ENCODE results near the gene PLCB4.

PLCB4 gene

GRCh38 chr20:9353180-9353915 is 284.5 kb downstream of the PLCB4 start:
- TF ChIP-seq CTCF (IDR thresholded peaks at IDR 0.05; ENCODE audit: control insufficient read depth, extremely low read depth, insufficient read depth), result no peak
- H3K4me3 ChIP-seq (ENCODE audit: low read depth, low read length), result no peak overlapping the region
- DNase-seq (ENCODE audit: low read depth), result no peak

- DNase-seq (ENCODE audit: low read depth), result no peak
- TF ChIP-seq CTCF (IDR thresholded peaks at IDR 0.05; ENCODE audit: control insufficient read depth, extremely low read depth, insufficient read depth), result no peak
- H3K4me3 ChIP-seq (ENCODE audit: low read depth, low read length), result no peak overlapping the region
Observed at GRCh38 chr20:9353916-9354276, 285.0 kb downstream of the PLCB4 start.

- no peak for DNase-seq (ENCODE audit: low read depth)
- no peak overlapping the region for H3K4me3 ChIP-seq (ENCODE audit: low read depth, low read length)
- TF ChIP-seq CTCF (IDR thresholded peaks at IDR 0.05; ENCODE audit: control insufficient read depth, extremely low read depth, insufficient read depth), result no peak
Observed at GRCh38 chr20:9354579-9354978, 285.7 kb downstream of the PLCB4 start.

GRCh38 chr20:9358001-9358400 is 289.1 kb downstream of the PLCB4 start:
- DNase-seq (ENCODE audit: low read depth), result no peak
- no peak for TF ChIP-seq CTCF (IDR thresholded peaks at IDR 0.05; ENCODE audit: control insufficient read depth, extremely low read depth, insufficient read depth)
- no peak overlapping the region for H3K4me3 ChIP-seq (ENCODE audit: low read depth, low read length)

- TF ChIP-seq CTCF (IDR thresholded peaks at IDR 0.05; ENCODE audit: control insufficient read depth, extremely low read depth, insufficient read depth), result peak; percentile 43
- peak; percentile 62 for DNase-seq (ENCODE audit: low read depth)
- no peak overlapping the region for H3K4me3 ChIP-seq (ENCODE audit: low read depth, low read length)
Observed at GRCh38 chr20:9359561-9360308, 290.8 kb downstream of the PLCB4 start.

GRCh38 chr20:9360431-9360830 is 291.5 kb downstream of the PLCB4 start:
- DNase-seq (ENCODE audit: low read depth), result no peak
- H3K4me3 ChIP-seq (ENCODE audit: low read depth, low read length), result no peak overlapping the region
- TF ChIP-seq CTCF (IDR thresholded peaks at IDR 0.05; ENCODE audit: control insufficient read depth, extremely low read depth, insufficient read depth), result no peak
